ENCODE measurements around the gene FAHD2A.
"Not testable (repeated sequence)": the region's sequence is repeated elsewhere in the genome, so short reads cannot be mapped to it uniquely, and the experiment has no call there.

Gene FAHD2A

GRCh38 chr2:95402370-95403203 lies at the start of gene FAHD2A:
Gene FAHD2A (plus strand): TSS chr2:95402708. CDS start chr2:95405559, 2,851 bp downstream.
- DNase-seq (ENCODE audit: low read depth), result peak; percentile 86

GRCh38 chr2:95353055-95353575 lies 49.4 kb upstream of the FAHD2A start:
- no peak for DNase-seq (ENCODE audit: low read depth)

GRCh38 chr2:95353613-95354468 lies 48.7 kb upstream of the FAHD2A start:
- DNase-seq (ENCODE audit: low read depth), result no peak

- DNase-seq (ENCODE audit: low read depth), result no peak
Measured at GRCh38 chr2:95354469-95354901, 48.0 kb upstream of the FAHD2A start.

GRCh38 chr2:95354925-95355324 lies 47.6 kb upstream of the FAHD2A start:
- no peak for DNase-seq (ENCODE audit: low read depth)

- DNase-seq (ENCODE audit: low read depth), result not testable (repeated sequence)
Measured at GRCh38 chr2:95355486-95355885, 47.0 kb upstream of the FAHD2A start.

GRCh38 chr2:95356821-95357700 lies 45.4 kb upstream of the FAHD2A start:
- DNase-seq (ENCODE audit: low read depth), result no peak

GRCh38 chr2:95357717-95358280 lies 44.7 kb upstream of the FAHD2A start:
- no peak for DNase-seq (ENCODE audit: low read depth)

GRCh38 chr2:95359031-95359430 lies 43.5 kb upstream of the FAHD2A start:
- no peak for DNase-seq (ENCODE audit: low read depth)

- no peak for DNase-seq (ENCODE audit: low read depth)
Measured at GRCh38 chr2:95359501-95359930, 43.0 kb upstream of the FAHD2A start.

GRCh38 chr2:95361216-95361980 lies 41.1 kb upstream of the FAHD2A start:
- no peak for DNase-seq (ENCODE audit: low read depth)

- DNase-seq (ENCODE audit: low read depth), result no peak
Measured at GRCh38 chr2:95362486-95362885, 40.0 kb upstream of the FAHD2A start.

GRCh38 chr2:95366514-95366913 lies 36.0 kb upstream of the FAHD2A start:
- no peak for DNase-seq (ENCODE audit: low read depth)

GRCh38 chr2:95372216-95372829 lies 30.2 kb upstream of the FAHD2A start:
- DNase-seq (ENCODE audit: low read depth), result no peak

- DNase-seq (ENCODE audit: low read depth), result no peak
Measured at GRCh38 chr2:95372845-95373244, 29.7 kb upstream of the FAHD2A start.

- DNase-seq (ENCODE audit: low read depth), result no peak
Measured at GRCh38 chr2:95374029-95374428, 28.5 kb upstream of the FAHD2A start.

GRCh38 chr2:95374451-95374920 lies 28.0 kb upstream of the FAHD2A start:
- no peak for DNase-seq (ENCODE audit: low read depth)

- no peak for DNase-seq (ENCODE audit: low read depth)
Measured at GRCh38 chr2:95374921-95375471, 27.5 kb upstream of the FAHD2A start.

GRCh38 chr2:95375532-95376150 lies 26.9 kb upstream of the FAHD2A start:
- no peak for DNase-seq (ENCODE audit: low read depth)
